ENCODE results near the gene KCNH2. TPM values are rescaled to one million over a fixed set of nuclear protein-coding genes. Genes with fewer than 3 reads are reported as not detected.

The KCNH2 gene
- total and polyA plus RNA-seq, 2 of the 8 experiments (the other 6 are each of a cell fraction or from before 2014, with no cell fraction given), result 8.0 to 15.0 TPM

- H3K4me3 ChIP-seq (ENCODE audit: extremely low read depth in 1 of 4, insufficient read depth in 2 of 4, low read depth in 3 of 4, low read length in 4 of 4), result peak overlapping the region in 2 of 4 experiments; percentile 24 to 33; a peak in 4 of 8 replicates
- ChIA-PET CTCF (ENCODE audit: partially characterized antibody) (interaction anchor here (0.7 to 11.5 kb wide), 40 partner anchors 11 to 621 kb away, joined by 3 to 142 read pairs (median 4); partner anchors contain the start of genes ABCB8, ATG9B, CDK5 and NOS3), POLR2A (ENCODE audit: partially characterized antibody) (interaction anchor here (0.8 to 2.5 kb wide), 5 partner anchors 9 to 49 kb away, joined by 3 to 16 read pairs (median 5); partner anchors contain the start of gene SLC4A2)
- H3K27me3 ChIP-seq (replicated peaks in 1 of 4; ENCODE audit: control insufficient read depth in 3 of 4, extremely low read depth in 1 of 4, insufficient read depth in 3 of 4, low read length in 3 of 4), result peaks cover 0 to 3% (median 2%) of the 10 kb centered on the region in 4 experiments; a peak in 3 of 7 replicates
- peak overlapping the region; percentile 82; the same call in 1 of the 2 replicates for H2BK20ac ChIP-seq (ENCODE audit: low read length)
- H2AFZ ChIP-seq (ENCODE audit: low read length), result no peak overlapping the region
- TF ChIP-seq GABPA (IDR thresholded peaks at IDR 0.05; ENCODE audit: borderline replicate concordance, insufficient read depth, low read length) (no peak), SP1 (IDR thresholded peaks at IDR 0.05; ENCODE audit: low read depth, low read length) (peak; percentile 93), TEAD4 (IDR thresholded peaks at IDR 0.05; ENCODE audit: low read depth, low read length) (0 out of 2 replicates have a peak, but pooled peaks have one; percentile 42), RBBP5 (IDR thresholded peaks at IDR 0.05; ENCODE audit: borderline replicate concordance, low read depth, low read length) (0 out of 2 replicates have a peak, but pooled peaks have one; percentile 57), SRF (IDR thresholded peaks at IDR 0.05; ENCODE audit: low read depth, low read length) (no peak), YY1 (IDR thresholded peaks at IDR 0.05; ENCODE audit: low read depth, low read length) (0 out of 2 replicates have a peak, but pooled peaks have one; percentile 24)
- peak overlapping the region; percentile 39 for H4K5ac ChIP-seq (ENCODE audit: insufficient read length, low read depth, low read length)
- H2BK5ac ChIP-seq (ENCODE audit: low read depth, low read length), result peak overlapping the region; percentile 54; the same call in 1 of the 2 replicates
- H4K8ac ChIP-seq (ENCODE audit: extremely low read depth, insufficient read depth, low read length), result 0 out of 2 replicates have a peak overlapping the region, but pooled peaks have one; percentile 29
- no peak overlapping the region for H3K27ac ChIP-seq (ENCODE audit: low read depth, low read length)
- no peaks in the 10 kb centered on the region for H3K36me3 ChIP-seq (ENCODE audit: control insufficient read depth in 2 of 4, insufficient read depth in 4 of 4, low read length in 3 of 4)
- peaks cover 0 to 31% (median 24%) of the 10 kb centered on the region in 4 experiments; a peak in 6 of 7 replicates for H3K4me1 ChIP-seq (replicated peaks in 1 of 4; ENCODE audit: control insufficient read depth in 3 of 4, insufficient read depth in 4 of 4, low read length in 3 of 4)
- H2BK15ac ChIP-seq (ENCODE audit: low read length), result no peak overlapping the region
- no peaks in the 10 kb centered on the region; the same call in 1 of the 2 replicates for H3K79me1 ChIP-seq (ENCODE audit: low read depth, low read length)
- no peak overlapping the region for H3K14ac ChIP-seq (ENCODE audit: insufficient read length)
- FAIRE-seq (no peak), DNase-seq (ENCODE audit: low read depth in 1 of 2, low spot score in 2 of 2) (no peak)
- peak overlapping the region; percentile 44 for H4K91ac ChIP-seq (replicated peaks; ENCODE audit: insufficient read length, low read length)
- H3K9me3 ChIP-seq (ENCODE audit: insufficient read depth in 2 of 2, low read depth in 1 of 2, low read length in 1 of 2), result no peaks in the 10 kb centered on the region
- peak overlapping the region; percentile 28 for H3K4ac ChIP-seq (replicated peaks; ENCODE audit: insufficient read length, low read depth, low read length)
- H2BK12ac ChIP-seq (ENCODE audit: low read depth, low read length), result peak overlapping the region; percentile 93; the same call in 1 of the 2 replicates
- no peaks in the 10 kb centered on the region; the same call in 1 of the 2 replicates for H3K23me2 ChIP-seq (ENCODE audit: low read depth, low read length)
- H3K79me2 ChIP-seq (ENCODE audit: control insufficient read depth in 1 of 2, insufficient read depth in 2 of 2, low read length in 2 of 2), result no peaks in the 10 kb centered on the region
- H3K9ac ChIP-seq (replicated peaks in 1 of 4; ENCODE audit: extremely low read depth in 1 of 4, low read depth in 3 of 4, low read length in 3 of 4), result peak overlapping the region in 2 of 4 experiments; percentile 5 to 14; a peak in 2 of 7 replicates
- no peak overlapping the region for H3K23ac ChIP-seq (ENCODE audit: insufficient read length)
- H2BK120ac ChIP-seq (replicated peaks; ENCODE audit: low read depth, low read length), result peak overlapping the region; percentile 34
- peak overlapping the region; percentile 51 to 69 for H3K4me2 ChIP-seq (ENCODE audit: insufficient read depth in 1 of 2, low read depth in 2 of 2, low read length in 2 of 2)
- 63% methylated on average over 18 of the region's 18 CpGs; no CpG with 5 or more reads in 1 of the 2 experiments for WGBS, 2 experiments (ENCODE audit: extremely low coverage in 1 of 2, insufficient coverage in 1 of 2, insufficient read length in 1 of 2, insufficient replicate concordance in 2 of 2, low coverage in 1 of 2, low lambda C conversion rate in 2 of 2, missing lambda C conversion rate in 1 of 2)
- H3K18ac ChIP-seq (ENCODE audit: extremely low read depth, low read length), result peak overlapping the region; percentile 88
- no peaks in the 10 kb centered on the region for H4K20me1 ChIP-seq (replicated peaks in 1 of 2; ENCODE audit: control insufficient read depth in 1 of 2, insufficient read depth in 2 of 2, low read length in 2 of 2)
- no peak overlapping the region for H3K56ac ChIP-seq (replicated peaks; ENCODE audit: insufficient read length, low read depth, low read length)
- peak overlapping the region; percentile 70; the same call in 1 of the 2 replicates for H2AK5ac ChIP-seq (ENCODE audit: low read depth, low read length)
Measured at GRCh38 chr7:151010307-151011096, 32.4 kb upstream of the KCNH2 start.

Measured in H1 (cell line).